ENCODE data around the gene SPPL2B. TPM values are rescaled to one million over a fixed set of nuclear protein-coding genes. Genes with fewer than 3 reads are reported as not detected.

The SPPL2B gene
- total RNA-seq, 4 donors from 2014 or later: 24.0 to 42.6 (median 27.4) TPM

DNA sequence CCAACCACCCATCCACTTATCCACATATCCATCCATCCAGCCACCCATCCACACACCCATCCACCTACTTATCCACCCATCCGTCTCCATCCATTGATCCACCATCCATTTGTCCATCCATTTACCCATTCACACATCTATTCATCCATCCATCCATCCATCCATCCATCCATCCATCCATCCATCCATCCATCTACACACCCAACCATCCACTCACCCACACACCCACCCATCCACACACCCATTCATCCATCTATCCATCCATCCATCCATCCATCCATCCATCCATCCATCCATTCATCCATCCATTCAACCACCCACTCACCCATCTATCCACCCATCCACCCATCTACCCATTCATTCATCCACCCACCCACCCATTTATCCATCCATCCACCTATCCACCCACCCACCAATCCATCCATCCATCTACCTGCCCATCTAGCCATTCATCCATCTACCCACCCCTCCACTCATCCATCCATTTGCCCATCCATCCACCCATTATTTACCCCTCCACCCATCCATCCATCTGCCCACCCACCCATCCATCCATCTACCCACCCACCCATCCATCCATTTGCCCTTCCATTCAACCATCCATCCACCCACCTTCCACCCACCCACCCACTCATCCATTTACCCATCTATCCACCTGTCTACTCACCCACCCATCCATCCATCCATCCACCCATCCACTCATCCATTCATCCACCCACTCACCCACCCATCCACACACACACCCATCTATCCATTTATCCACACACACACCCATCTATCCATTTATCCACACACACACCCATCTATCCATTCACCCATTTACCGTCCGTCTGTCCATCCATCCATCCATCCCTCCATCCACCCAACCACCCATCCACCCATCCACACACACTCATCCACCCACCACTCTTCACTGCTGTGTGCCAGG, 29.1 kb downstream of the SPPL2B start:
- no peak for ATAC-seq (ENCODE audit: low FRiP score)
- TF ChIP-seq, protein P1, sequence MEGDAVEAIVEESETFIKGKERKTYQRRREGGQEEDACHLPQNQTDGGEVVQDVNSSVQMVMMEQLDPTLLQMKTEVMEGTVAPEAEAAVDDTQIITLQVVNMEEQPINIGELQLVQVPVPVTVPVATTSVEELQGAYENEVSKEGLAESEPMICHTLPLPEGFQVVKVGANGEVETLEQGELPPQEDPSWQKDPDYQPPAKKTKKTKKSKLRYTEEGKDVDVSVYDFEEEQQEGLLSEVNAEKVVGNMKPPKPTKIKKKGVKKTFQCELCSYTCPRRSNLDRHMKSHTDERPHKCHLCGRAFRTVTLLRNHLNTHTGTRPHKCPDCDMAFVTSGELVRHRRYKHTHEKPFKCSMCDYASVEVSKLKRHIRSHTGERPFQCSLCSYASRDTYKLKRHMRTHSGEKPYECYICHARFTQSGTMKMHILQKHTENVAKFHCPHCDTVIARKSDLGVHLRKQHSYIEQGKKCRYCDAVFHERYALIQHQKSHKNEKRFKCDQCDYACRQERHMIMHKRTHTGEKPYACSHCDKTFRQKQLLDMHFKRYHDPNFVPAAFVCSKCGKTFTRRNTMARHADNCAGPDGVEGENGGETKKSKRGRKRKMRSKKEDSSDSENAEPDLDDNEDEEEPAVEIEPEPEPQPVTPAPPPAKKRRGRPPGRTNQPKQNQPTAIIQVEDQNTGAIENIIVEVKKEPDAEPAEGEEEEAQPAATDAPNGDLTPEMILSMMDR (IDR thresholded peaks at IDR 0.05): no peak

DNA sequence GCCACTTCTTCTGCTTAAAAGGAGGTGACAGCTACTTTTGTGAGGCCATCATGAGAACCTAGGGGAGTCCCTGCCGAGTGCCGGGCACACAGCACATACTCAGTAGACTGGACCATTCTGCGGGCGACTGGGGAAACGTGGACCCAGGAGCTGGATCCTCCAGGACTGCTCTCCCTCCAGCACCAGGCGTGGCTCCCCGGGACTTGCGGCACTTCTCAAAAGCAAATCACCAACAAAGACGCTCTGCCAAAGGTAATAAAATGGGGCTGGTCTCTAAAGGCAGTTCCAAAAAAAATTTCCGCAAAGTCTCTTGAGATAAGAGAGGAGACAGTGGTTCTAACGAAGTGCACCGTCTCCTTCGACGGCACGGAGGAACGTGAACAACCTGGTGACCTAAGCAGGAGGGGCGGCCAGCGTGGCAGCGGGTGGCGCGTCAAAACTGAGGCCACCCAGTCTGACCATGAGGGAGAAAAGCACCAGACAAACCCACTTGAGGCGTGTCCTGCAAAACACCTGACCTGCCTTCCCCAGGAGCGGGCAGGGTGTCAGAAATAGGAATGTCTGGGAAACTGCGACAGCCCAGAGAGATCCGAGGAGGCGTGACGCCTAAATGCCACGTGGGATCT, 30.2 kb downstream of the SPPL2B start:
- TF ChIP-seq, protein P1 (IDR thresholded peaks at IDR 0.05): no peak
- DNase-seq (ENCODE audit: low spot score) (no peak), ATAC-seq (ENCODE audit: low FRiP score) (no peak)

More for the DNA sequence above, 29.1 kb downstream of the SPPL2B start:
- no peak for DNase-seq (ENCODE audit: low spot score)

DNA sequence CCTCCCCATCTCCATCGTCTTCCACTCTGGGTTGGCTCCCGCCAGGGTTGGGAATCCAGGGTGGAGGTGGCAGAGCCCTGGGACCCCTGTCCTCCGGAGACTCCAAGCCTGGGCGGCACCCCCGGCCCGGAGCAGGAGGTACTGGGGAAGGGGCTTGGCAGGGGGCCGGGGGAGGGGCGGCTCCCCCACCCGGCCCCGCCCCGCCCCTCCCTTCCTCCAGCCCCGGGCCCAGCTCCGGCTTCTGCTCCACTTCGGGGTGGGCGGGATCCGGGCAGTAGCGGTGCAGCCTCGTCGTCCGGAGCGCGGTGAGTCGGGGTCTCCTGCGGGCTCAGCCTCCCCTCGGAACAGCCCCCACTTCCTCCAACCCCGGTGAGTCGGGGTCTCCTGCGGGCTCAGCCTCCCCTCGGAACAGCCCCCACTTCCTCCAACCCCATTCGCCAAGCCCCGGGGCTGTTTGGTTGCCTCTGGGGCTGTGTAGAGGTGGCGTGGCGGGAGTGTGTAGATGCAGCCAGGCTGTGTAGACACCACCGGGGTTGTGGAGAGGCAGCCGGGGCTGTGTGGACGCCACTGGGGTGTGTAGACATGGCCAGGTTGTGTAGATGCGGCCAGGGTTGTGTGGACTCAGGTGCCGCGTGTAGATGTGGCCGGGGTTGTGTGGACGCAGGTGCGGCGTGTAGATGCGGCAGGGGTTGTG, 31.7 kb downstream of the SPPL2B start, which contains the start of gene TMPRSS9:
Gene TMPRSS9, plus strand, starts transcription at position 274 of the 694 bp plus-strand sequence. CDS start 29,521 bp downstream, outside the sequence.
- TF ChIP-seq, protein P1 (IDR thresholded peaks at IDR 0.05): no peak
- DNase-seq (ENCODE audit: low spot score) (no peak), ATAC-seq (ENCODE audit: low FRiP score) (peak; percentile 21)

DNA sequence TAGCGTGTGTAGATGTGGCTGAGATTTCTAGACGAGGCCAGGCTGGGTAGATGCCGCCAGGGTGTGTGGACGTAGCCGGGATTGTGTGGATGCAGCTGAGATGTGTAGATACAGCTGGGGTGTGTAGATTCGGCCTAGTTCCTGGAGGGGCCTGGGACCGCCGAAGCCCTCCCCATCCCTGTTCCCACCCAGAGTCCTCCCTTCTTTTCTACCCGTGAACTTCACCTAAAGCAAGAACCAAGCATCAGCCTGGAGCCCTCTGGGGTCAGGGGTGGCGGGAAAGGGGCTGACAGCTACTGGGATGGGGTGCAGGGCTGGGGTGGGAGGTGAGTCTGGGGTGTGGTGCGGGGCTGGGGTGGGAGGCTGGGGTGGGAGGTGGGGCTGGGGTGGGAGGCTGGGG, 32.3 kb downstream of the SPPL2B start:
- ATAC-seq (ENCODE audit: low FRiP score) (no peak), DNase-seq (ENCODE audit: low spot score) (no peak)
- TF ChIP-seq, protein P1 (IDR thresholded peaks at IDR 0.05): no peak

DNA sequence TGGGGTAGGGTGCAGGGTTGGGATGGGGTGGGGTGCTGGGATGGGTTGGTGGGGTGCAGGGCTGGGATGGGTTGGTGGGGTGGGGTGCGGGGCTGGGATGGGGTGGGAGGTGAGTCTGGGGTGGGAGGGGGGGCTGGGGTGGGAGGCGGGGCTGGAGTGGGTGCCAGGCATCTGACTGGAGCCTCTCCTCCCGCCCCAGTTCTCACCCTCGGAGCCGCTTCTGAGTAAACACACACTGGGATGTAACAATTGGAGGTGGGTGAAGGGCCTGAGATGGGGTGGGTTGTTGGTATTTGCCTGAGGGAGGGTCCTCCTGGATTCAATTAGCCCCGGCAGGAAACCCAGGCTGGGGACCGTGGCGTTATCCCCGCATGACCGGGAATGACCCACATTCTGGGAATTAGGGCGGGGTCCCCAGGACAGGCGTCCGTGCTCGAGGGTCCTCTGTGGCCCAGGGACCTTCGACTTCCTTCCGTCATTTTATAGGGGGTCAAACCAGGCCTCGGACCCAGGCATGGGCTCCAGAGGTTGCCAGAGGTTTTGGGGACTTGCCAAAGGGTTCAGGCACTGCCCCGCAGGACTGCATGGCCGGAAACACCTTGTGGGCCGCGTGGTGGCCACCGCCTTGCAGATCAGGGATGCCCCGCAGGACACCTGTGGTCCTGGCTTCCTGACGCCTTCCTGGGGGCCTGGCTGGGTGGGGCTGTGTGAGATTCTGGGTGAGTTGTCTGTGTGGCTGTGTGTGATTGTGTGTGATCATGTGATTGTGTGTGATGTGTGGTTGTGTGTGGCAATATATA, 33.0 kb downstream of the SPPL2B start:
- TF ChIP-seq, protein P1 (IDR thresholded peaks at IDR 0.05): no peak
- no peak for ATAC-seq (ENCODE audit: low FRiP score)
- DNase-seq (ENCODE audit: low spot score): no peak
